ENCODE measurements around the gene THBS3. TPM values are rescaled to one million over a fixed set of nuclear protein-coding genes. Genes with fewer than 3 reads are reported as not detected.
"Not testable (repeated sequence)": the region's sequence is repeated elsewhere in the genome, so short reads cannot be mapped to it uniquely, and the experiment has no call there.

THBS3 gene
- total RNA-seq, 2 experiments from 2014 or later: 11.1 to 28.7 TPM

- Histone ChIP-seq H3K4me2 (ENCODE audit: low read length) (peak overlapping the region; percentile 84), H3K9me3 (ENCODE audit: low read length) (no peaks in the 10 kb centered on the region)
- TF ChIP-seq EZH2phosphoT487 (IDR thresholded peaks at IDR 0.05; ENCODE audit: borderline replicate concordance, low read depth, low read length) (no peak), CTCF (conservative IDR thresholded peaks at IDR 0.05; ENCODE audit: low read length) (peak; percentile 92)
Observed at GRCh38 chr1:155226188-155226909, 18.7 kb upstream of the THBS3 start.

GRCh38 chr1:155225404-155225759, 17.7 kb upstream of the THBS3 start:
- H4K20me1 ChIP-seq (ENCODE audit: insufficient read depth, low read length); H3K9me3 ChIP-seq (ENCODE audit: low read length); intact Hi-C loops (cut with micrococcal nuclease; ENCODE audit: unreplicated experiment); DNase-seq (ENCODE audit: low spot score); H3K9me2 ChIP-seq (ENCODE audit: insufficient read depth, low read length); H2AFZ ChIP-seq (ENCODE audit: low read length); H3K36me3 ChIP-seq (ENCODE audit: insufficient read depth, low read length); BruUV-seq (replicated peaks): not testable (repeated sequence)
- Histone ChIP-seq H3K4me3 (ENCODE audit: low read depth, low read length, poor library complexity, severe bottlenecking) (peak overlapping the region; percentile 83), H3K4me1 (ENCODE audit: insufficient read depth, low read length, poor library complexity, severe bottlenecking) (peaks cover 56% of the 10 kb centered on the region), H3K27ac (ENCODE audit: low read depth, low read length, poor library complexity, severe bottlenecking) (peak overlapping the region; percentile 89), H3K4me2 (ENCODE audit: low read length) (peak overlapping the region; percentile 84), H3K79me2 (ENCODE audit: insufficient read depth, low read depth, low read length) (peaks cover 22% of the 10 kb centered on the region)
- ChIA-PET CTCF (ENCODE audit: unreplicated experiment) (interaction anchor here (2.1 kb wide), 1 partner anchor 18 kb away, joined by 9 read pairs; the partner anchor contains the start of genes MTX1 and THBS3), POLR2A (interaction anchor here (0.7 to 2.6 kb wide), 6 partner anchors 16 to 52 kb away, joined by 3 to 9 read pairs (median 6); partner anchors contain the start of gene KRTCAP2)

More at GRCh38 chr1:155226188-155226909, 18.7 kb upstream of the THBS3 start:
- Histone ChIP-seq H3K4me1 (ENCODE audit: insufficient read depth, low read length, poor library complexity, severe bottlenecking) (peaks cover 56% of the 10 kb centered on the region), H3K9me2 (ENCODE audit: insufficient read depth, low read length) (no peaks in the 10 kb centered on the region), H3K36me3 (ENCODE audit: insufficient read depth, low read length) (peaks cover 9% of the 10 kb centered on the region; the same call in 1 of the 2 replicates), H3K4me3 (ENCODE audit: low read depth, low read length, poor library complexity, severe bottlenecking) (peak overlapping the region; percentile 83), H2AFZ (ENCODE audit: low read length) (no peak overlapping the region; the same call in 1 of the 2 replicates), H3K79me2 (ENCODE audit: insufficient read depth, low read depth, low read length) (peaks cover 22% of the 10 kb centered on the region), H4K20me1 (ENCODE audit: insufficient read depth, low read length) (no peaks in the 10 kb centered on the region), H3K27ac (ENCODE audit: low read depth, low read length, poor library complexity, severe bottlenecking) (peak overlapping the region; percentile 89)
- no TSS peak for BruUV-seq (replicated peaks)
- peak; percentile 90 for DNase-seq (ENCODE audit: low spot score)
- ChIA-PET CTCF (ENCODE audit: unreplicated experiment) (no interaction called here), POLR2A (interaction anchor here (0.9 to 2.0 kb wide), 7 partner anchors 15 to 82 kb away, joined by 3 to 6 read pairs (median 4); partner anchors contain the start of genes FDPS, KRTCAP2 and THBS3)
- intact Hi-C loops (cut with micrococcal nuclease; ENCODE audit: unreplicated experiment): loop anchor here (1.0 kb wide), 2 partner anchors 18 to 19 kb away; partner anchors contain the start of gene THBS3

- no TSS peak for BruUV-seq (replicated peaks)
- H3K36me3 ChIP-seq (ENCODE audit: insufficient read depth, low read length): peaks cover 9% of the 10 kb centered on the region; the same call in 1 of the 2 replicates
- H3K9me3 ChIP-seq (ENCODE audit: low read length): no peaks in the 10 kb centered on the region
- POLR2A ChIA-PET: interaction anchor here (0.9 to 2.6 kb wide), 2 partner anchors 14 to 213 kb away, joined by 3 to 9 read pairs; no protein-coding TSS in a partner anchor
- H3K4me3 ChIP-seq (ENCODE audit: low read depth, low read length, poor library complexity, severe bottlenecking): peak overlapping the region; percentile 4
- peak; percentile 55 for DNase-seq (ENCODE audit: low spot score)
- H3K4me1 ChIP-seq (ENCODE audit: insufficient read depth, low read length, poor library complexity, severe bottlenecking): peaks cover 64% of the 10 kb centered on the region
- no peaks in the 10 kb centered on the region for H4K20me1 ChIP-seq (ENCODE audit: insufficient read depth, low read length)
- H2AFZ ChIP-seq (ENCODE audit: low read length): no peak overlapping the region
- peaks cover 22% of the 10 kb centered on the region for H3K79me2 ChIP-seq (ENCODE audit: insufficient read depth, low read depth, low read length)
- TF ChIP-seq EZH2phosphoT487 (IDR thresholded peaks at IDR 0.05; ENCODE audit: borderline replicate concordance, low read depth, low read length) (no peak), CTCF (conservative IDR thresholded peaks at IDR 0.05; ENCODE audit: low read length) (no peak)
- peak overlapping the region; percentile 89 for H3K27ac ChIP-seq (ENCODE audit: low read depth, low read length, poor library complexity, severe bottlenecking)
- no peaks in the 10 kb centered on the region for H3K9me2 ChIP-seq (ENCODE audit: insufficient read depth, low read length)
- CTCF ChIA-PET (ENCODE audit: unreplicated experiment): no interaction called here
- peak overlapping the region; percentile 84 for H3K4me2 ChIP-seq (ENCODE audit: low read length)
- intact Hi-C loops (cut with micrococcal nuclease; ENCODE audit: unreplicated experiment): no loop called here
Observed at GRCh38 chr1:155223047-155223446, 15.3 kb upstream of the THBS3 start.

- H3K79me2 ChIP-seq (ENCODE audit: insufficient read depth, low read depth, low read length); H3K9me3 ChIP-seq (ENCODE audit: low read length); CTCF ChIA-PET (ENCODE audit: unreplicated experiment); H3K4me2 ChIP-seq (ENCODE audit: low read length); H3K36me3 ChIP-seq (ENCODE audit: insufficient read depth, low read length); H4K20me1 ChIP-seq (ENCODE audit: insufficient read depth, low read length); intact Hi-C loops (cut with micrococcal nuclease; ENCODE audit: unreplicated experiment); DNase-seq (ENCODE audit: low spot score); H3K4me3 ChIP-seq (ENCODE audit: low read depth, low read length, poor library complexity, severe bottlenecking); H3K9me2 ChIP-seq (ENCODE audit: insufficient read depth, low read length); BruUV-seq (replicated peaks): not testable (repeated sequence)
- Histone ChIP-seq H3K27ac (ENCODE audit: low read depth, low read length, poor library complexity, severe bottlenecking) (peak overlapping the region; percentile 35), H2AFZ (ENCODE audit: low read length) (peak overlapping the region; percentile 56; the same call in 1 of the 2 replicates), H3K4me1 (ENCODE audit: insufficient read depth, low read length, poor library complexity, severe bottlenecking) (peaks cover 50% of the 10 kb centered on the region)
- POLR2A ChIA-PET: interaction anchor here (2.0 kb wide), 1 partner anchor 11 kb away, joined by 9 read pairs; no protein-coding TSS in a partner anchor
Observed at GRCh38 chr1:155220211-155220965, 12.7 kb upstream of the THBS3 start.
